ENCODE data around the gene CHST12. TPM values are rescaled to one million over a fixed set of nuclear protein-coding genes. Genes with fewer than 3 reads are reported as not detected.
"Not testable (repeated sequence)": the region's sequence is repeated elsewhere in the genome, so short reads cannot be mapped to it uniquely, and the experiment has no call there.

CHST12 gene
- total RNA-seq, 2 donors from 2014 or later: 4.7 to 11.2 TPM

- DNase-seq: no peak
- no peaks in the 10 kb centered on the region for H3K27me3 ChIP-seq
- H3K27ac ChIP-seq: no peak overlapping the region
- H3K4me1 ChIP-seq: no peaks in the 10 kb centered on the region
- WGBS, 2 donors: 91 to 94% methylated on average over 3 to 19 of the region's 19 CpGs
- TF ChIP-seq CTCF (IDR thresholded peaks at IDR 0.05) (no peak), POLR2A (IDR thresholded peaks at IDR 0.05) (no peak)
- intact Hi-C loops (cut with DNase I): no loop called here
- no peaks in the 10 kb centered on the region for H3K9me3 ChIP-seq
- H3K36me3 ChIP-seq (replicated peaks in 1 of 2; ENCODE audit: insufficient read depth in 1 of 2, low read depth in 2 of 2): peaks cover 0 to 22% of the 10 kb centered on the region in 2 donors
- ATAC-seq: no peak
- no peak overlapping the region for H3K4me3 ChIP-seq
Measured at GRCh38 chr7:2384354-2385243, 18.8 kb upstream of the CHST12 start.

- H3K27ac ChIP-seq; intact Hi-C loops (cut with DNase I); DNase-seq; H3K36me3 ChIP-seq (replicated peaks in 1 of 2; ENCODE audit: insufficient read depth in 1 of 2, low read depth in 2 of 2); H3K4me3 ChIP-seq; H3K9me3 ChIP-seq; ATAC-seq; H3K4me1 ChIP-seq; H3K27me3 ChIP-seq: not testable (repeated sequence)
- 83 to 90% methylated on average over 6 to 8 of the region's 9 CpGs for WGBS, 2 donors
Measured at GRCh38 chr7:2386122-2386521, 17.3 kb upstream of the CHST12 start.

GRCh38 chr7:2386964-2387669 lies 16.3 kb upstream of the CHST12 start:
- H3K27ac ChIP-seq: no peak overlapping the region
- no peaks in the 10 kb centered on the region for H3K9me3 ChIP-seq
- no peaks in the 10 kb centered on the region for H3K4me1 ChIP-seq
- 84 to 93% methylated on average over 15 to 17 of the region's 17 CpGs for WGBS, 2 donors
- ATAC-seq: no peak
- TF ChIP-seq POLR2A (IDR thresholded peaks at IDR 0.05) (no peak), CTCF (IDR thresholded peaks at IDR 0.05) (no peak)
- peaks cover 0 to under 1% of the 10 kb centered on the region in 2 donors for H3K36me3 ChIP-seq (replicated peaks in 1 of 2; ENCODE audit: insufficient read depth in 1 of 2, low read depth in 2 of 2)
- H3K4me3 ChIP-seq: no peak overlapping the region
- DNase-seq: no peak
- intact Hi-C loops (cut with DNase I): no loop called here
- H3K27me3 ChIP-seq: no peaks in the 10 kb centered on the region

GRCh38 chr7:2387897-2388636 lies 15.3 kb upstream of the CHST12 start:
- ATAC-seq (no peak), DNase-seq (no peak)
- Histone ChIP-seq H3K36me3 (replicated peaks in 1 of 2; ENCODE audit: insufficient read depth in 1 of 2, low read depth in 2 of 2) (no peaks in the 10 kb centered on the region), H3K4me1 (no peaks in the 10 kb centered on the region), H3K27ac (no peak overlapping the region), H3K4me3 (no peak overlapping the region), H3K9me3 (no peaks in the 10 kb centered on the region), H3K27me3 (no peaks in the 10 kb centered on the region)
- no peak for TF ChIP-seq CTCF (IDR thresholded peaks at IDR 0.05)
- no peak for TF ChIP-seq POLR2A (IDR thresholded peaks at IDR 0.05)
- intact Hi-C loops (cut with DNase I): no loop called here
- 86 to 91% methylated on average over 13 to 31 of the region's 31 CpGs for WGBS, 2 donors

GRCh38 chr7:2388637-2388954 lies 14.8 kb upstream of the CHST12 start:
- H3K27ac ChIP-seq: no peak overlapping the region
- no peaks in the 10 kb centered on the region for H3K36me3 ChIP-seq (replicated peaks in 1 of 2; ENCODE audit: insufficient read depth in 1 of 2, low read depth in 2 of 2)
- no peaks in the 10 kb centered on the region for H3K27me3 ChIP-seq
- H3K4me3 ChIP-seq: no peak overlapping the region
- 97% methylated on average over 5 of the region's 5 CpGs; no CpG with 5 or more reads in 1 of the 2 donors for WGBS, 2 donors
- intact Hi-C loops (cut with DNase I): no loop called here
- H3K9me3 ChIP-seq: no peaks in the 10 kb centered on the region
- no peak for DNase-seq
- no peaks in the 10 kb centered on the region for H3K4me1 ChIP-seq
- no peak for TF ChIP-seq POLR2A (IDR thresholded peaks at IDR 0.05)
- TF ChIP-seq CTCF (IDR thresholded peaks at IDR 0.05): no peak
- no peak for ATAC-seq

- H3K27me3 ChIP-seq; intact Hi-C loops (cut with DNase I); H3K27ac ChIP-seq; H3K9me3 ChIP-seq; H3K36me3 ChIP-seq (replicated peaks in 1 of 2; ENCODE audit: insufficient read depth in 1 of 2, low read depth in 2 of 2); DNase-seq; H3K4me1 ChIP-seq; ATAC-seq; H3K4me3 ChIP-seq: not testable (repeated sequence)
- 64 to 67% methylated on average over 4 to 12 of the region's 16 CpGs for WGBS, 2 donors
Measured at GRCh38 chr7:2390020-2390816, 13.2 kb upstream of the CHST12 start.
